GM18909 (cell line): ENCODE results near the gene CTIF.

Source experiments
- ATAC-seq: cut with Tn5 transposase; IDR thresholded peaks from one replicate; pipeline ENCODE4 v1.9.1; 2021; ENCODE audit warnings: mild to moderate bottlenecking; ENCODE audit not compliant: unreplicated experiment, poor library complexity

Gene CTIF

DNA sequence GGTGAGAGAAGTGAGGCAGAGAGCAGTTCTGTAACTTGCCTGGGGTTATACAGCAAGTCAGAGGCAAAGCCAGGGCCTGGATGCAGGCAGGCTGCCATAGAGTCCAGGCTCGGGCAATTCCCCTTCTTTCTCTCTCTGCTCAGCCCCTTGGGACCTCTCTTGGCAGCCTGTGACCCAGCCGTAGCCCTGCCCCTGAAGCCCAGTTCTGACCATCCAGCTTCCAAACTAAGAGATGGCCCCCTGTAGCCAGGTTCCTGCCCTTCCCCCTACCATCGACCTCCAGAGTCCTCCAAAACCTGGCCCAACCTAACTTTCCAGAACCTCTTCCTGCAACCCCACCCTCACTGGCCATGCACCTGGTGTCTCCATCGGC lies 201.2 kb downstream of the CTIF start:
- ATAC-seq, result no peak

DNA sequence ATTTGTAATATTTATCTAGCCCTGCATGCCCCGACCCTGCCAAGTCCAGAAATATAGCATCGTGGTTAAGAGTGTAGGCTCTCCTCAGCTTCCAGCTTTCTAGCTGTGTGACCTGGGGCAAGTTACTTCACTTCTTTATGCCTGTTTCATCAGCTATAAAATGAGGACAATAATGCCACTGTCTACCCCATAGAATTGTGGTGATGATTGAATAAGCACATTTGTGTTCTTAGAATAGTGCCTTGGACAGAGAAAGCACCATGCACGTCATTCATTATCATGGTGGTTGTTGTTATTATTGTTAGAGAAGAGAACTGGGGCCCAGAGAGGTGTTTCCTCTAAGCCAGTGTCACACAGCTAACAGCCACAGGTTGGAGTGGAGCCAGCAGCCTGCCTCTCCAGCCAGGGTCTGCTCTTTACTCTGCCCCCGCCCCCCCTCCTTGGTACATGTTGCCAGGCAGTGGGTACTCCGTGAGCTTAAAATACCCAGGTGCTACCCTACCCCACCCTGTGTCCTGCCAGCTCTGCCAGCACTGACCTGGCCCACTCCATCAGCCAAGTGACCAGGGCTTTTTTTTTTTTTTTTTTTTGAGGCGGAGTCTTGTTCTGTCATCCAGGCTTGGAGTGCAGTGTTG lies 202.1 kb downstream of the CTIF start:
- no peak for ATAC-seq

DNA sequence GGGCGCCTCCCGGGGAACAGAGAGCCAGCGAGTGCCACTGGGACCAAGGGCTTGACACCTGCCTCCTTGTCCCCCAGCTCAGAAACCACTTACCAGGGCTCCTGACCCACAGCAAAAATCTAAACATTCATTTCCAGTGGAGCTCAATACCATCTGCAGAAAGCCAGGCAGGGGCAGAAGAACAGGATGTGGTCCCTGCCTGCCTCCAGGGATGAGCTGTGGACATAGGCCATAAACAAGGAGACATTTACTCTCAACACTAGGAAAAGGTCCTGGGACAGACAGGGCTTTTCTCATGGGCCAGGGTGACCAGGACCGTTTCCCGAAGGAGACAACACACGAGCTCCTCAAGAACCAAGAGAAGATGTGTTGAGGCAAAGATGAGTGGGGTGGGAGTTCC lies 203.0 kb downstream of the CTIF start:
- no peak for ATAC-seq

DNA sequence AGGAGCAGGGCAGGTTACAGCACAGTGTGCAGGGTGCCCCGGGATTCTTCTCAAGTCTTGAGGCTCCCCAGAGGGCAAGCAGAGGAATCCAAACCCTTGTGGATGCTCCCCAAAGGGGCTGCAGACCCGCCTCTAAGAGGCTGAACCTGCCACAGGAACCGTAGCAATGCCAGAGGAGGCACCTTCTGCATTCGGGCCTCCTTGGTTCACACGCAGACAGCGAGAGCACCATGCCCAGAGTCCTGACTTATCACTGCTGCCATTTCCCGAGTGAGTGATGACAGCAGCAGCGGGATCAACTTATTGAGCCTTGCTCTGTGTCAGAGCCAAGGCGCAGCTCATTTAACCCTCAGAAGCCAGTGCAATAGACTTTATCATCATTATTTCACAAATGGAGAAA lies 203.5 kb downstream of the CTIF start:
- ATAC-seq, result no peak

DNA sequence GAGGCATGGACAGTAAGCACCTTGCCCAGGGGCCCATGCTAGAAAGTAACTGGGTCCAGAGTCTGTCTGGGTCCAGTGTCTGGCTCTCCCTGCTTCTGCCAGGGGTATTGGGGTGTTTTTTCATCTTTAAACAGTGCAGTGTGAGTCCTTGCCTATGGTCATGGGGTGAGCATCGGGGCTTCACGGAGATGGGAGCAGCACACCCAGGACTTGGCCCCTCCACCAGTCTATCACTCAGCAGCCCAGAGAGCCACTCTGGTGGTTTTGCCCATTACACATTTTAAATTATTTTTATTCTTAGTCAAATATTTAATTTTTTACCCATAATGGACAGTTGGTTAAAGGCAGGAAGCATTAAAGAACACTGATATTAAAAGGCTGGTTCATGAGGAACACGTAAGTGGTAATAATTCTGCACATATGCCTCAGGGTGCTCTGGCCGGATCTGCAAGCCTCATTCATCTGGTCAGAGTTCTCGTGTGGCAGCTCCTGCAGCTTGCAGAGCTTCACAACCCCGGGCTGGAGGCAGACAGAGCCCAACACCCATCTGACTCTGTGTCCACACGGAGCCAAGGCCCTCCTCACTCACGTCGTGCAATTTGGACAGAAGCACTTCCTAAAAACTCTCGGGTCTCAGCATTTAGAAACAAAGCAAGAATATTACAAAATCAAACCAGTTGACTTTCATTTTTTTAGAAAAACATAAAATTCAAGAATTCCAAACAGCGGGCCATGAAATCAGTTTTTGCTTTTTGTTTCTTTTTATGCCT lies 204.1 kb downstream of the CTIF start:
- ATAC-seq, result no peak

DNA sequence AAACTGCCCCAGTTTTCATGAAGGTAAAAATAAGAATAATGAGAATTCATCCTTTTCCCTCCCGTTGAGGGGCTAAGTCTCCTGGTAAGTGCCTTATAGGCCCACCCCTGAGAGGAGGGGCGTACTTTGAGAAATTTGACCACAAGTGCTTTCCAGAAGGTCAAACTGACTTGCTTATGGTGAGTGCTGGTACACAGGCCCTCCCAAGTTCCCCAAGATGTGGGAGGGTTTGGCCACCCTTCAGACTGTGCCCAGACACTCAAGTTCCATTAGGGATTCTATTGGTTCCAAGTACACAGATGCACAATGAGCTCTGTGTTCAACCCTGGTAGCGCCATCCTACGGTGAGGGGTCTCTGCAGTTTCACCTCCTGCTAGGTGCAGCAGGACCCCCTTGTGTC lies 205.1 kb downstream of the CTIF start:
- no peak for ATAC-seq

DNA sequence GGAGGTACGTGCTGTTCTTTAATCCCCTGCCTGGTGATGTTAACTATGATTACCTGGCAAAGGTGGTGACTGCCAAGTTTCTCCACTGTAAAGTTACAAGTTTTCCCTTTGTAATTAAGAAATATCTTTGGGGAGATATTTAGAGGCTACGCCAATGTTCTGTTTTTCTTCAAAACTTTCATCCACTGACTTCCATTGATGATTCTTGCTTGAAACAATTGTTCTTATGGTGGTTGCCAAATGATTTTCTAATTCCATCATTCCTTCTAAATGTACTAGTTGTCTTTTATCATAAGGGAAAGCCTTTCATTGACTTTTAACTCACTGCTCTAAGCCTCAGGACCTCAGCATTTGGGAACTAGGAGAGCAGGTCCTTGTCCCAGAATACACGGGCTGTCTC lies 206.5 kb downstream of the CTIF start:
- ATAC-seq, result no peak

DNA sequence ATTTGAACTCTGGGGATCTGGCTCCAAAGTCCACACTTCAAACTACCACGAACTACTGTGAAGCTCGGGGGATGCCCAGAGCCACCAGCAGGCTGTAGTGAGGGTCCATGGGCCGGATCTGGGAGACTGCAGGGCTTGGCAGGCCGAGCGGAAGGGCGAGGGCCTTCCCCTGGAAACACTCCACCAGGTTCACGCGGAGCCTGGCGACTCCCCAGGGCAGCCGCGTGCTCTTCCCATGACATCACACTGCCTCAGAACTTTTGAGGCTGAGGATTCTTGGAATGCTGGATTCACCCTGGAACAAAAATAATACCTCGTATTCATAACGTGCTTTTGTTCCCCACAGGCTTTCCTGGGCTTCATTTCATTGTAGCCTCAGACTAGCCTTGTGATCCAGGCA lies 210.9 kb downstream of the CTIF start:
- ATAC-seq, result no peak

DNA sequence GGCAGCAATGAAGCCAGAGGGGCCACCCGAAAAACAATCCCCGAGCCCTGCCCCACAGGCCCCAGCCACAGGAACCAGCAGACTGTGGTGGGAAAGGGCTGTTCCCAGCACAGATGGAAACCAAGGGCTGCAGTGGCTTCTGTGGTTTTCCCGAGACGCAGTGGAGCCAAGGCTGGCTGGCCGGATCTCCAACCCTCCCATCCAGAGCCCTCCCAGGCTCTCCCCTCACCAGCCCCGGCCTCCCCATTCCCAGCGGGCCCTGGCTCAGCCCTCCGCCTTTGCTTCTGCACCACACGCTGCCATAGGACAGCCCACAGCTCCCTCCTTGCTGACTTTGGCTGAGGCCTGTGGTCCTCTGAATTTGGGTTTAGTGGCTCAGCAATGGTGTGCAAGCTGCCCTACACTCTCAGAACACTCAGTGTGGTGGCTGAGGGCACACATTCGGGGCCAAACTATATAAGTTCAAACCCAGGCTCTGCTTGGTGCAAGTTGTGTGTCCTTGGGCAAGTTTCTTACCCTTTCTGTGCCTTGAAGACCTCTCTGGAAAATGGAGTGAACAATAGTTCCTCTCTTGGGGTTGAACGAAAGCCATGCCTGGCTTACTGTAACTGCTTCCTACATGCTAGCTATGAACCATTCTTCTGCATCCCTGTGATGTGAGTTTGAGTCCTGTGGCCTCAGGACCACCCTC lies 211.8 kb downstream of the CTIF start:
- no peak for ATAC-seq

DNA sequence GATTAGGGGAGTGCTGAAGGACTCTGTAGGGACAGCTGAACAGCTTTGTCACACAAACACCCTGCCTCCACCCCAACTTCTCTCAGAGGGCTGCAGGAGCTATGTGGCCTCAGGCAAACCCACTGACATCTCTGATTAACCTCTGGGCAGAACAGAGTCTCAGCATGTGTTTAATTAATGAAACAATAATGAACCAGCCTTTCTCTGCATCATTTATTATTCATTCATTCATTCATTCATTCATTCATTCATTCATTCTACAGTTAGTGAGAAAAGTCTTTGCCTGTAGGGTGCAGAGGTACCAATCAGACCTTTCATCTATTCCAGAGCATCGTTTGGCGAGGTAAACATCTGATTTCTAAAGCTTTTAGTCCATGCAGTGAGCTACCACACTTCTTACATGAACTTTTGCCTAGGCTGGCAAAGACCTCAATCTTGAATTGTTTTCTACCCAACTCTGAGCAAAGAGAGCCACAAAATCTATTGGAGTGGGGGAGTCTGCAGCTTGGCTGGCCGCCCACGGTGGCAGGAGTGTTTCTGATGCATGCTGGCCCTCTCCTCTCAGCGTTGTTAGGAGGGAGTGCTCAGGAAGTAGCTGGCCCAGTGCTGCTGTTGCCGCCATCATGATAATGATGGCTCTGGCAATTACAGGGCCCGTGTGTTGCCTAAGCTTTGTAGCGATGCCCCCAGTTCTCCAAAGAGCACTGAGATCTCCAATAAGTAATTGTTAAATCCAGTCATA lies 213.1 kb downstream of the CTIF start:
- no peak for ATAC-seq

DNA sequence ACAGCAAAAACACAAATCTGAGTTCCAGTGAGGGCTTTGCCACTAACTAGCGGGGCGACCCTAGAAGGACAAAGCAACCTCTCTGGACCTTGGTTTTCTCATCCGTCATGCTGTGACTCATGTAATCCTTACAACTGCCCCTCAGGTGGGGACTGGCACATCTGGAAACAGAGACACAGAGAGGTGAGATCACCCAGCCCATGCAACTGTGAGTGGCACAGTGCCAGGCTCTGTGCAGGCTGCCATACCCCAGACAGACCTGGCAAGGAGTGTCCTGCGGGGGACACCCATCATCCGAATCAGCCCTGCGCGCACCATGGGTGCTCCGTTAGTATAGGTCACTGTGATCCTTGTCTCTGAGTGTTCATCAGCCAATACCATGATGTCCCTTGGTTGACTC lies 213.6 kb downstream of the CTIF start:
- ATAC-seq, result no peak

DNA sequence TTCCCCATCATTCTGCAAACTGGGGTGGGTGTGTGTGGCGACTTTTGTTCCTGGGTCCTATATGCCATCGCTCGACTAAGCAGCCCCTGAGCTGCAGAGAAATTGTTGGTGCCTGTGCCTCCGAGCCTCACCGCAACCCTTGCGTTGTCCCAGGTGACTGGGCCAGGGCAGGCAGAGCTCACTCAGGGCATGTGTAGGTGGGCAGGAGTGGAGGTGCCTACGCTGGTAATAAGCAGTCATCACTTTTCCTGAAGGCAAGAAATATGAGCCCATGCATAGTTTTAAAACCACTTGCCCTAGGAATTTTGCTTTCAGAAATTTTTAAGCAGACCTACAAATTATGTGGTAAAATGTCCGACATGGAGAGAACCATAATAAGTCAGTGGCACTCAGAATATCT lies 214.1 kb downstream of the CTIF start:
- ATAC-seq, result no peak

DNA sequence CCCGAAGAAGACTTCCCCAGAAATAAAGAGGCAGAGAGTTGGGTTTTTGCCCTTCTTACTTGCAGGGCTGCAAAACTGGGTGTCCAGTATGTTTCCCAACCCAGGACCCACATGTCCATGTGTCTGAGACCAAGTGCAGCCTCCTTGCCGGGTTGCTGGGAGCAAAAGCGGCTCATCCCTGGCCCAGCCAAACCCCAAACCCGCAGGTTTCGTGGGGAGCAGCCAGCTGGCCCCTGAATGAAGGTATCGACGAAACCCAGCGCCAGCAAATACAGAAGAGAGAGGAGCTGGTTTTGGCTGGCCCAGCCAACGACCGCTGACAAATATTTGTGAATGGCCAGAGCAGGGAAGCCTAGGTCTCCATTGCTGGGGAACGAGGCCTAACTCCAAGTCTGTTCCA lies 214.9 kb downstream of the CTIF start:
- ATAC-seq, result no peak

DNA sequence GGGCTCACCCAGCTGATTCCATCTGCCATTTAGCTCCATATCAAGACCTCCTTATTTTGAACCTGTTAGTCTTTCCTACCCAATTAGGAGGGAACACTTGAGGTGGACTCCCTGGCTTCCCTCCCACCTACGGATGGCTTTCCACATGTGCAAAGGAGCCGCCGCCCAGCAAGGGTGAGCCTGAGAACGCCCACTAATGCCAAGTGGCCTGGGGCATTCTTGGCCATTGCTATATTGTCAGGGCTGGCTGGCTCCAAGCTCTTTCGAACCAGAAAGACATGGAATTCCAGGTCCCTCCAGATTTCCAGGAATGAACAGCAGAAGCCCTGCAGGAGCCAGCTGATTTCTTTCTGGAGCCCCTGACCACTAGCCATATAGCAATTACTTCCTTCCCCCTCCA lies 215.7 kb downstream of the CTIF start:
- ATAC-seq, result no peak

DNA sequence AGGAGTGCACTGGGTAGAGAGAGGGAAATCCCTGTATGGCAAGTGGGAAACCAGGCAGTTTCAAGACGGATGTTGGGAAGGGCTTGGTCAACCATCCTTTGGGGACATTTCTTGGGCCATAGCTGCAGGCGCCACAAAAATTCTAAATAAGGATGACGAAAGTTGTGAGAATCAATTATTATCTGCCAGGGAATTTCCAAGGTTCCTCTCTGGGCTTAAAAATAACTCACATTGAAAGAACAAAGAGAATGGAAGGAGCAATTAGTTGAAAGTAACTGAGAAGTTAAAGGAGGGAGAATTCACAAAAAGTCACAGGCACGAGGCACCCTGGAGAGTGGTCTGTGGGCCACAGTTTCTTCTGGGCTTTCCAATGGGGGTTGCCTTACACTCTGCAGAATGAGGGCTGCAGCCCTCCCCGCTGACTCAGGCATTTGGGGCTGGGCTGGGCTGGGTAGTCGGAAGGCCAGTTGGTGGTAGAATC lies 216.2 kb downstream of the CTIF start:
- peak; percentile 51 for ATAC-seq

DNA sequence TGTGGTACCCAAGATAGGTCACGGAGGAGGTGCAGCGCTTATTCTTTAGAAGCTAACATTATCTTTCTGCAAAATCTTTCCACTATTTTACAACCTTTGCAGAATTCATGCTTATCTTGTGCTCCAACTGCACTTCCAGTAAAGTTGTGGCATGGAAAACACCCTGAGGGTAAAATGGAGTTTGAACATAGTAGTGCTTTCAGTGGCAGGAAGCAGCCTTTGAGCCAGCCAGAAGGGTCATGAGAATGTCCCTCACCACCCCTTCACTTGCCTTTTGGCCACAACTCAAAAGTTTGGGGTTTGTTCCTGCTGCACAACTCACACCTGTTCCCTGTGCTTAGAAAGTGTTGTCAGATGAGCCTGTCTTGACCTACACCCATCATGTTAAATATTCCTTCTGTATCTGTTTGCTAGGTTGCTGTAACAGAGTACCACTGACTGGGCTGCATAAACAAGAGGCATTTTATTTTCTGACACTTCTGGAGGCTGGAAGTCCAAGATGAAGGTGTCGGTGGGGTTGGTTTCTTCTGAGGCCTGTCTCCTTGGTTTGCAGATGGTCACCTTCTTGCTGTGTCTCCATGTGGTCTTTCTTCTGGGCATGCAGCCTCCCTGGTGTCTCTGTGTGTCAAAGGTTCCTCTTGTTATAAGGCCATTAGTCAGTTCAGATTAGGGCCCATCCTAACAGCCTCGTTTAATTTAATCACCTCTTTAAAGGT lies 217.8 kb downstream of the CTIF start:
- ATAC-seq, result no peak

DNA sequence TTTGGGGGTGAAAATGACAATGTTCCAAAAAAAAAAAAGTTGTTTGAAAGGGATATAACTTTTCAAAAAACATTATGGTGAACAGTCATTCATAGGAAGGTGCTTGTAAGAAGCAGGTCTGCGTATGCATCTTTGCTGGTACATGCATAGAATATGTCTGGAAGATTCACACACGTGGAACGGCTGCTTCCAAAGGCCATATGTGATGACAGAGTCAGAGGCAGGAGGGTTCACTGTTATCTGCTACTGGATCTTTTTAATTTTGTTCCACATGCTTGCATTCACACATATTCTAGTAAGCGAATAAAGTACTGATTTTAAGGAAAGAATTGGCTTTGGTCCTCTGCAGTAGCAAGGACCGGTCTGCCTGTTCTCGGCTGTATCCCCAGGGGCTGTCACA lies 218.5 kb downstream of the CTIF start:
- ATAC-seq, result no peak

DNA sequence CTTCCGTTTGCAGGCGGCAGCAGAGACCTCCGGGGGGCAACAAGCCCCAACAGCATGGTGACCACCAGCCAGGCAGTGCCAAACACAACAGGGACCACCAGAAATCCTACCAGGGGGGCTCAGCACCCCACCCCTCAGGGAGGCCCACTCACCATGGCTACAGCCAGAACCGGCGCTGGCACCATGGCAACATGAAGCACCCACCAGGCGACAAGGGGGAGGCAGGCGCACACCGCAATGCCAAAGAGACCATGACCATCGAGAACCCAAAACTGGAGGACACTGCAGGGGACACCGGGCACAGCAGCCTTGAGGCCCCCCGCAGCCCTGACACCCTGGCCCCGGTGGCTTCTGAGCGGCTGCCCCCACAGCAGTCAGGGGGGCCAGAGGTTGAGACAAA lies 219.1 kb downstream of the CTIF start:
- no peak for ATAC-seq

DNA sequence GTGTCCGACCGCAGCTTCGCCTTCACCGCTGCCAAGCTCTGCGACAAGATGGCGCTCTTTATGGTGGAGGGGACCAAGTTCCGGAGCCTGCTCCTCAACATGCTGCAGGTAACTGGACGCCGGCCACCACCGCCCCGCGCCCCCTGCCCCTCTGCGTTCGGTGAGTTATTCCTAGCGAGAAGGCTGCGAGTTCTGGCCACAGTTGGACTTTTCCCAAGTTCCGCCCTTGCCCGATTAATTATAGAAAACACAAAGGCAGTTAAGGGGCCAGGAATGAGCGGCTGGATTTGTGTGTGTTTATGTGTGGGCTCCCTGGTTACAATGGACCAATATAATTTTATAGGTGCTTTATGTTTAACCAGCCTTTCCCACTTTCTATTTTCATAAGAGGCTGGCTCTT lies 222.8 kb downstream of the CTIF start:
- no peak for ATAC-seq

DNA sequence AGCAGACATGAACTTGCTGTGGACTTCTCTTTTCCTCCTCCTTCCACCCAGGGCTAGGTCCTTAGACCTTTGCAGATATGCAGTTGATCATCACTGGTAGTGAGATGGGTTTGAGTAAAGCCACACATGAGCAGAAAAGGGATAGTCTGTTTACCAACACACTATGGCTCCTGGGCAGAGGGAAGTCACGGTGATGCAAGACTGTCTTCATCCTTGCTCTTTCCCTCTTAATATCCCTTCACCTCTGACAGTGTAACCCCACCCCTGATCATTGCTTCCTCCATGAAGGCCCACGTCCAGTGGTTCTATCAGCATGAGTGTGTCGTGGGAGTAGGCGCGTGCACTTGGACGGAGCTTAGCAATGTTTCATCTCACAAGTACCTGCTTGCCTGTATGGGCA lies 223.2 kb downstream of the CTIF start:
- ATAC-seq, result no peak
